ENCODE results near the gene PBRM1. TPM values are rescaled to one million over a fixed set of nuclear protein-coding genes. Genes with fewer than 3 reads are reported as not detected.

PBRM1 gene
- total and polyA plus RNA-seq, 2 of the 8 experiments (the other 6 are each of a cell fraction or from before 2014, with no cell fraction given), result 19.3 to 65.8 TPM

- H3K36me3 ChIP-seq (ENCODE audit: control insufficient read depth in 2 of 4, insufficient read depth in 4 of 4, low read length in 3 of 4), result peaks cover 17 to 35% (median 22%) of the 10 kb centered on the region in 4 experiments
- H2BK120ac ChIP-seq (replicated peaks; ENCODE audit: low read depth, low read length), result no peak overlapping the region
- H2AK5ac ChIP-seq (ENCODE audit: low read depth, low read length), result no peak overlapping the region
- H2AFZ ChIP-seq (ENCODE audit: low read length), result no peak overlapping the region
- H3K27me3 ChIP-seq (replicated peaks in 1 of 4; ENCODE audit: control insufficient read depth in 3 of 4, extremely low read depth in 1 of 4, insufficient read depth in 3 of 4, low read length in 3 of 4), result no peaks in the 10 kb centered on the region
- H3K4me1 ChIP-seq (replicated peaks in 1 of 4; ENCODE audit: control insufficient read depth in 3 of 4, insufficient read depth in 4 of 4, low read length in 3 of 4), result peaks cover 0 to 2% (median under 1%) of the 10 kb centered on the region in 4 experiments; a peak in 3 of 7 replicates
- peaks cover 9 to 82% of the 10 kb centered on the region in 2 experiments for H3K79me2 ChIP-seq (ENCODE audit: control insufficient read depth in 1 of 2, insufficient read depth in 2 of 2, low read length in 2 of 2)
- POLR2A ChIA-PET (ENCODE audit: partially characterized antibody), result interaction anchor here (0.6 to 16.2 kb wide), 2 partner anchors 20 to 444 kb away, joined by 3 to 347 read pairs; partner anchors contain the start of genes GLT8D1 and SPCS1
- no peak overlapping the region for H3K4me3 ChIP-seq (ENCODE audit: extremely low read depth in 1 of 4, insufficient read depth in 2 of 4, low read depth in 3 of 4, low read length in 4 of 4)
- no peak overlapping the region for H2BK15ac ChIP-seq (ENCODE audit: low read length)
- no peak overlapping the region for H2BK20ac ChIP-seq (ENCODE audit: low read length)
- H4K20me1 ChIP-seq (replicated peaks in 1 of 2; ENCODE audit: control insufficient read depth in 1 of 2, insufficient read depth in 2 of 2, low read length in 2 of 2), result peaks cover 0 to 3% of the 10 kb centered on the region in 2 experiments
- no peak overlapping the region for H3K14ac ChIP-seq (ENCODE audit: insufficient read length)
- CTCF ChIA-PET (ENCODE audit: partially characterized antibody), result no interaction called here
- H2BK12ac ChIP-seq (ENCODE audit: low read depth, low read length), result no peak overlapping the region
- H4K91ac ChIP-seq (replicated peaks; ENCODE audit: insufficient read length, low read length), result no peak overlapping the region
- H3K79me1 ChIP-seq (ENCODE audit: low read depth, low read length), result peaks cover 3% of the 10 kb centered on the region; the same call in 1 of the 2 replicates
- H3K27ac ChIP-seq (ENCODE audit: low read depth, low read length), result no peak overlapping the region
- no peak overlapping the region for H2BK5ac ChIP-seq (ENCODE audit: low read depth, low read length)
- H3K23ac ChIP-seq (ENCODE audit: insufficient read length), result no peak overlapping the region
- no peak overlapping the region for H3K4ac ChIP-seq (replicated peaks; ENCODE audit: insufficient read length, low read depth, low read length)
- no peak overlapping the region for H3K9ac ChIP-seq (replicated peaks in 1 of 4; ENCODE audit: extremely low read depth in 1 of 4, low read depth in 3 of 4, low read length in 3 of 4)
- DNase-seq (ENCODE audit: low read depth in 1 of 2, low spot score in 2 of 2) (no peak), FAIRE-seq (no peak)
- H3K18ac ChIP-seq (ENCODE audit: extremely low read depth, low read length), result no peak overlapping the region
- 89% methylated on average over 6 of the region's 6 CpGs; no CpG with 5 or more reads in 1 of the 2 experiments for WGBS, 2 experiments (ENCODE audit: extremely low coverage in 1 of 2, insufficient coverage in 1 of 2, insufficient read length in 1 of 2, insufficient replicate concordance in 2 of 2, low coverage in 1 of 2, low lambda C conversion rate in 2 of 2, missing lambda C conversion rate in 1 of 2)
- H3K23me2 ChIP-seq (ENCODE audit: low read depth, low read length), result no peaks in the 10 kb centered on the region
- H3K9me3 ChIP-seq (ENCODE audit: insufficient read depth in 2 of 2, low read depth in 1 of 2, low read length in 1 of 2), result no peaks in the 10 kb centered on the region
- TF ChIP-seq NANOG (IDR thresholded peaks at IDR 0.05; ENCODE audit: insufficient read depth, low read depth, low read length, poor library complexity, severe bottlenecking) (no peak), RXRA (IDR thresholded peaks at IDR 0.05; ENCODE audit: insufficient read depth, low read depth, low read length) (no peak), PHF8 (conservative IDR thresholded peaks at IDR 0.05; ENCODE audit: low read depth, low read length) (no peak), EZH2 (IDR thresholded peaks at IDR 0.05; ENCODE audit: low read depth, low read length, severe bottlenecking) (no peak), POLR2AphosphoS5 (IDR thresholded peaks at IDR 0.05; ENCODE audit: low read depth, low read length) (no peak), GTF2F1 (IDR thresholded peaks at IDR 0.05; ENCODE audit: borderline replicate concordance, low read depth, low read length) (no peak), JUND (IDR thresholded peaks at IDR 0.05; ENCODE audit: low read length) (no peak), JUN (IDR thresholded peaks at IDR 0.05; ENCODE audit: low read depth, low read length) (no peak)
- TF ChIP-seq, protein P1, sequence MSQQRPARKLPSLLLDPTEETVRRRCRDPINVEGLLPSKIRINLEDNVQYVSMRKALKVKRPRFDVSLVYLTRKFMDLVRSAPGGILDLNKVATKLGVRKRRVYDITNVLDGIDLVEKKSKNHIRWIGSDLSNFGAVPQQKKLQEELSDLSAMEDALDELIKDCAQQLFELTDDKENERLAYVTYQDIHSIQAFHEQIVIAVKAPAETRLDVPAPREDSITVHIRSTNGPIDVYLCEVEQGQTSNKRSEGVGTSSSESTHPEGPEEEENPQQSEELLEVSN (IDR thresholded peaks at IDR 0.05), result no peak
- H3K4me2 ChIP-seq (ENCODE audit: insufficient read depth in 1 of 2, low read depth in 2 of 2, low read length in 2 of 2), result no peak overlapping the region
- H3K56ac ChIP-seq (replicated peaks; ENCODE audit: insufficient read length, low read depth, low read length), result no peak overlapping the region
- H4K5ac ChIP-seq (ENCODE audit: insufficient read length, low read depth, low read length), result no peak overlapping the region
- H4K8ac ChIP-seq (ENCODE audit: extremely low read depth, insufficient read depth, low read length), result no peak overlapping the region
Measured at GRCh38 chr3:52683611-52684010, 2.1 kb downstream of the PBRM1 start.

Measured in H1 (cell line).